Breast epithelium (tissue), 4 donors: ENCODE measurements around the gene FHIT. TPM values are rescaled to one million over a fixed set of nuclear protein-coding genes. Genes with fewer than 3 reads are reported as not detected.

ENCODE experiments used
- DNase-seq, 2 donors: peaks; one replicate each; pipeline ENCODE4 v3.0.0-alpha.2; 2019; ENCODE audit warnings: low spot score in 2 of 2
- H3K27ac ChIP-seq, 2 donors: fragments of 200-600 bp; sonication (generic) in 1 of 2; one replicate each; pipeline ENCODE4 v1.5.1; 2016 to 2019; ENCODE audit warnings: mild to moderate bottlenecking in 1 of 2
- H3K27me3 ChIP-seq, 2 donors: fragments of 200-600 bp; sonication (generic) in 1 of 2; one replicate each; pipeline versions ENCODE4 v1.5.1 to v1.6.0; 2017 to 2019; ENCODE audit warnings: control low read depth in 1 of 2, mild to moderate bottlenecking in 1 of 2
- H3K36me3 ChIP-seq: fragments of 200-600 bp; one replicate; pipeline ENCODE4 v1.5.1; 2019
- H3K4me1 ChIP-seq, 2 donors: fragments of 200-600 bp; sonication (generic); one replicate each; pipeline ENCODE4 v1.5.1; 2016 to 2019; ENCODE audit warnings: control low read depth in 1 of 2
- H3K4me3 ChIP-seq, 3 donors: fragments of 200-600 bp; sonication (generic); 1 replicate in 2 of 3; 2 replicates in 1 of 3; pipeline ENCODE4 v1.5.1; 2016 to 2019; ENCODE audit warnings: mild to moderate bottlenecking in 3 of 3, moderate library complexity in 2 of 3
- H3K9me3 ChIP-seq, 2 donors: fragments of 200-600 bp; sonication (generic) in 1 of 2; one replicate each; pipeline ENCODE4 v1.5.1; 2016 to 2019; ENCODE audit warnings: control low read depth in 1 of 2
- POLR2A ChIP-seq: fragments of 450-650 bp; IDR thresholded peaks from one replicate; pipeline ENCODE4 v1.6.1; 2016; ENCODE audit warnings: antibody characterized with exemption, mild to moderate bottlenecking, moderate library complexity
- POLR2AphosphoS5 ChIP-seq, 3 donors: sonication (generic); formaldehyde crosslinking; IDR thresholded peaks; one replicate each; pipeline ENCODE4 v1.6.1; 2017; ENCODE audit warnings: antibody characterized with exemption in 3 of 3
- intact Hi-C: fragments of 100-400 bp; cut with DNase I; formaldehyde crosslinking; loops from one replicate; pipeline ENCODE4 v1.15.1; 2023; ENCODE audit warnings: low total_unique reads
- total RNA-seq, 3 donors: library from RNA; depleted of rRNA; stranded (reverse); fragments of >200 nt; gene quantifications; one replicate each; pipeline ENCODE4 v1.1.0, GENCODE V29; 2016
- TF ChIP-seq, protein P1 (sequence below), 3 donors: fragments of 450-650 bp; IDR thresholded peaks; one replicate each; pipeline ENCODE4 v1.5.1; 2016 to 2017; ENCODE audit warnings: antibody characterized with exemption in 3 of 3, mild to moderate bottlenecking in 3 of 3, moderate library complexity in 3 of 3

FHIT gene
- total RNA-seq, 3 donors from 2014 or later = 9.0 to 19.2 (median 17.7) TPM

DNA sequence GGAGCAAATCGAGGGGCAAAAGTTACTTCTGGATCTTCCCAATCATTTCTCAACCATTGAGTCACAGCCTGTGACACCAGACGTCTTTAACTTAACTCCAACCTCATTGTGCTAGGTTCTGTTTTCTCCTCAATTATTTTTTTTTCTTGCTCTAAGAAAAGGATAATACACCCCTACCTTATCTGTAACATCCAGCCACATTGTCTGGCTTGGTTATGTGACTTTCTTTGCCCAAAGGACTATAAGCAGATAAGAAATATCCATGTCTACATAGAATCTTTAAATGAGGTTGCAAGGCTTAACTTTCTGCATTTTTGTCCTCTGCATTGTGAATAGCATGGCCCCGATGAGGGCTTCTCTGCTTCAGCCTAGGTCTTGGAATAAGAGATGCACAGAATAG, 1419.0 kb downstream of the FHIT start:
- Histone ChIP-seq H3K36me3 (no peaks in the 10 kb centered on the region), H3K4me3 (no peak overlapping the region), H3K9me3 (no peaks in the 10 kb centered on the region), H3K4me1 (no peaks in the 10 kb centered on the region), H3K27me3 (no peaks in the 10 kb centered on the region), H3K27ac (no peak overlapping the region)
- DNase-seq = no peak
- intact Hi-C loops = no loop called here
- TF ChIP-seq, protein P1, sequence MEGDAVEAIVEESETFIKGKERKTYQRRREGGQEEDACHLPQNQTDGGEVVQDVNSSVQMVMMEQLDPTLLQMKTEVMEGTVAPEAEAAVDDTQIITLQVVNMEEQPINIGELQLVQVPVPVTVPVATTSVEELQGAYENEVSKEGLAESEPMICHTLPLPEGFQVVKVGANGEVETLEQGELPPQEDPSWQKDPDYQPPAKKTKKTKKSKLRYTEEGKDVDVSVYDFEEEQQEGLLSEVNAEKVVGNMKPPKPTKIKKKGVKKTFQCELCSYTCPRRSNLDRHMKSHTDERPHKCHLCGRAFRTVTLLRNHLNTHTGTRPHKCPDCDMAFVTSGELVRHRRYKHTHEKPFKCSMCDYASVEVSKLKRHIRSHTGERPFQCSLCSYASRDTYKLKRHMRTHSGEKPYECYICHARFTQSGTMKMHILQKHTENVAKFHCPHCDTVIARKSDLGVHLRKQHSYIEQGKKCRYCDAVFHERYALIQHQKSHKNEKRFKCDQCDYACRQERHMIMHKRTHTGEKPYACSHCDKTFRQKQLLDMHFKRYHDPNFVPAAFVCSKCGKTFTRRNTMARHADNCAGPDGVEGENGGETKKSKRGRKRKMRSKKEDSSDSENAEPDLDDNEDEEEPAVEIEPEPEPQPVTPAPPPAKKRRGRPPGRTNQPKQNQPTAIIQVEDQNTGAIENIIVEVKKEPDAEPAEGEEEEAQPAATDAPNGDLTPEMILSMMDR (IDR thresholded peaks at IDR 0.05) = no peak
- no peak for TF ChIP-seq POLR2AphosphoS5 (IDR thresholded peaks at IDR 0.05)

DNA sequence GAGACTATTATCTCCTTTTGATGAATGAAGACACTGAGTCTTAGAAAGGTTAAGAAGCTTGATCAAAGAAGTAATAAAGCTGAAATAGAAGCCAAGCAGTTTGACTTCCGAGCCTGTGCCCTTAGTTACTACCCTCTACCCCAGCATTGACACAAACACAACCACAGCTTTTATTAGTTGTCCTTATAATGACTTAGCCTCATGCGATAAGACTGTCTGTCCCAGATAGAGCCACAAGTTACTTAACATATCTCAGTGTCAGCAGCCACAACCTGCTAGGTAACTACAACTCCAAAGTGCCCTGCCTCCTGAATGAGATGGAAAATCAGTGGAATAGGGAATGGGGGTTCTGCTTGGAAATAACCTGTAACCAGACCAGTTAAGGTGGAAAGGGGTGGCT, 1419.9 kb downstream of the FHIT start:
- TF ChIP-seq, protein P1 (IDR thresholded peaks at IDR 0.05) = no peak
- TF ChIP-seq POLR2AphosphoS5 (IDR thresholded peaks at IDR 0.05) = no peak
- H3K4me3 ChIP-seq = no peak overlapping the region
- intact Hi-C loops = no loop called here

DNA sequence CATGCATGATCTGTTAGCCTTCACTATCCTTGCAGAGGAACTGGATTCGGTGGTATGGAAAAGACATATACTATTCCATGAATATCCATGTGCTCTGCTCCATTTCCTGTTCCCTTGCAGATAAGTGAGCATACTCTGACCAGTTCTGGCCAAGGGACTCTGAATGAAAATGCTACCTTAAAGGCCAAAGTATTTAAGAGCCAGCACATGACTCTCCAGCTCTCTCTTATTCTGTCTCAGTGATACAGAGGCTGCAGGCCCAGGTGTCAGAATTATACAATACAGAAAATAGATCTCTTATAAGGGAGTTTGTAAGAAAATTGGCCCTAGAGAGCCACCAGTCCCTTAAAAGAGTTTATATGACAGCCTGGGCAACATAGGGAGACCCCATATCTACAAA, 1421.7 kb downstream of the FHIT start:
- Histone ChIP-seq H3K27me3 (no peaks in the 10 kb centered on the region), H3K4me1 (no peaks in the 10 kb centered on the region), H3K36me3 (no peaks in the 10 kb centered on the region), H3K9me3 (no peaks in the 10 kb centered on the region), H3K4me3 (no peak overlapping the region), H3K27ac (no peak overlapping the region)
- TF ChIP-seq POLR2A = no peak
- TF ChIP-seq, protein P1 (IDR thresholded peaks at IDR 0.05) = no peak
- TF ChIP-seq POLR2AphosphoS5 (IDR thresholded peaks at IDR 0.05) = no peak
- no peak for DNase-seq
- intact Hi-C loops = loop anchor here (5.0 kb wide), 1 partner anchor 1207 kb away; no protein-coding TSS in a partner anchor

More for the DNA sequence above, 1419.9 kb downstream of the FHIT start:
- H3K27ac ChIP-seq = no peak overlapping the region
- no peaks in the 10 kb centered on the region for H3K36me3 ChIP-seq
- no peaks in the 10 kb centered on the region for H3K27me3 ChIP-seq
- DNase-seq = no peak
- H3K9me3 ChIP-seq = no peaks in the 10 kb centered on the region
- no peaks in the 10 kb centered on the region for H3K4me1 ChIP-seq

DNA sequence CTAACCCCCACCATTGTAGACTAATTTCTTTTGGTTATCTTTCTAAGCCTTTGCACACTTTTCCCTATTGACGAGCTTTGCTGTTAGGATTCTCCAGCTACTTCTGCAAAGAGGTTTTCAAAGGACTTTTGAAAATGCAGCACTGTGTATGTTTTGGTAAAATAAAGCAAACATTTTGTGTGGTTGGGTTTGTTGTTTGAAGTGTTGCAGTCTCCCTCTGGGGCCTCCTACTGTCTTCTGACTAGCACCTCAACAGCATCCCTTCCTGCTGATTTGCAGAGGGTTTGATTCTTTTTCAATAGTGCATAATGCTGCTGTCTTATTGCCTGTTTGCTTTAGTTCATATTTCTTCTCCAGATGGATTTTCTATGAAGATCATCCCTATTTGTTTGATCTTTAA, 1426.4 kb downstream of the FHIT start:
- TF ChIP-seq POLR2AphosphoS5 (IDR thresholded peaks at IDR 0.05) (no peak), POLR2A (no peak)
- TF ChIP-seq, protein P1 (IDR thresholded peaks at IDR 0.05) = no peak
- H3K4me1 ChIP-seq = no peaks in the 10 kb centered on the region
- H3K9me3 ChIP-seq = no peaks in the 10 kb centered on the region
- DNase-seq = no peak
- no peak overlapping the region for H3K27ac ChIP-seq
- H3K27me3 ChIP-seq = no peaks in the 10 kb centered on the region
- H3K36me3 ChIP-seq = no peaks in the 10 kb centered on the region
- intact Hi-C loops = loop anchor here (5.0 kb wide), 1 partner anchor 1203 kb away; no protein-coding TSS in a partner anchor
- H3K4me3 ChIP-seq = no peak overlapping the region

DNA sequence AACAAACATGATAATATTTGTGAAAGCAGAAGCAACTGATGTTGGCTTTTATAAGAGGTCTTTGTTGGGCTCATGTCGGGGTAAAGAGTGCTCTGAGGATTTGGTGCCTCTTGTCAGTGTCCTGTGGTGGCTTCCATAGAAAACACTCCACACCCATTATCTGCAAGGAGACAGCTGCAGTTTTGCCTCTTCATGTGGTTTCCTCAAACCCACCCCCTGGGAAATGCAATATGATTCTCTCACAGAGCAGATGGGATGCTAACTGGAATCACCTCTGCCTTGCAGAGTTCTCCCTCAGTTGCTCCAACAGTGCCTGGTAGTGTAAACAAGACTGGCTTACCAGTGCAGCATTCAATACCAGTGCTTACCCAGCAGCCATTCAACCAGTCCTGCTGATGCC, 1430.0 kb downstream of the FHIT start:
- no peak overlapping the region for H3K27ac ChIP-seq

More for the DNA sequence above, 1430.0 kb downstream of the FHIT start:
- intact Hi-C loops = no loop called here
- H3K27me3 ChIP-seq = no peaks in the 10 kb centered on the region
- peaks cover 6 to 9% of the 10 kb centered on the region in 2 donors for H3K4me1 ChIP-seq
- no peak for DNase-seq
- no peaks in the 10 kb centered on the region for H3K9me3 ChIP-seq
- TF ChIP-seq, protein P1 (IDR thresholded peaks at IDR 0.05) = no peak
- TF ChIP-seq POLR2AphosphoS5 (IDR thresholded peaks at IDR 0.05) = no peak
- TF ChIP-seq POLR2A = no peak
- no peaks in the 10 kb centered on the region for H3K36me3 ChIP-seq
- no peak overlapping the region for H3K4me3 ChIP-seq
